Fibroblast of lung (primary cell): ENCODE measurements around the gene LLCFC1.

Source experiments
- EZH2 ChIP-seq: IDR thresholded peaks from 2 replicates; pipeline ENCODE4 v1.5.1; 2012; ENCODE audit warnings: low read length, control low read depth, mild to moderate bottlenecking; ENCODE audit errors: missing control alignments
- TF ChIP-seq, protein P1 (sequence below), 2 donors: IDR thresholded peaks in 1 of 2; conservative IDR thresholded peaks in 1 of 2; 1 replicate in 1 of 2; 2 replicates in 1 of 2; pipeline ENCODE4 v1.5.1; 2011 to 2012; ENCODE audit warnings: low read length in 2 of 2, control low read depth in 1 of 2, inconsistent platforms in 1 of 2, low read depth in 1 of 2, mild to moderate bottlenecking in 1 of 2

DNA sequence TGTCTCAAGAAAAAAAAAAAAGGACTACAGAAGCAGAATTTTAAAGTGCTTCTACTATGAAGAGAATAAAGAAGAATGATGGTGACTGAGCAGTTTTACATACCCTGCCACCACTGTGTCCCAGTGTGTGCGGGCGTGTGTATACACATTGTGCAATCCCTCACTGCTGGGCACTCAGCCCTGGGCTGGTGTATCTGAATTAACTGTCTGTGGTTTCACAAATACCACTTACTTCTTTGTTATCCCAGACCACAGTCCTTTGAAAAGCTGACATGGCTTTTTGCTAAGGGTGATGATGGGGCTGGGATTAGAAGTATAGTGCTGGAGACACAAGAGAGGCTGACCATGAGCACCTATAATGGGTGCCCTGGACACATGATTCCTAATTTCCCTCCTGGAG is 32.6 kb upstream of the LLCFC1 start:
- TF ChIP-seq, protein P1, sequence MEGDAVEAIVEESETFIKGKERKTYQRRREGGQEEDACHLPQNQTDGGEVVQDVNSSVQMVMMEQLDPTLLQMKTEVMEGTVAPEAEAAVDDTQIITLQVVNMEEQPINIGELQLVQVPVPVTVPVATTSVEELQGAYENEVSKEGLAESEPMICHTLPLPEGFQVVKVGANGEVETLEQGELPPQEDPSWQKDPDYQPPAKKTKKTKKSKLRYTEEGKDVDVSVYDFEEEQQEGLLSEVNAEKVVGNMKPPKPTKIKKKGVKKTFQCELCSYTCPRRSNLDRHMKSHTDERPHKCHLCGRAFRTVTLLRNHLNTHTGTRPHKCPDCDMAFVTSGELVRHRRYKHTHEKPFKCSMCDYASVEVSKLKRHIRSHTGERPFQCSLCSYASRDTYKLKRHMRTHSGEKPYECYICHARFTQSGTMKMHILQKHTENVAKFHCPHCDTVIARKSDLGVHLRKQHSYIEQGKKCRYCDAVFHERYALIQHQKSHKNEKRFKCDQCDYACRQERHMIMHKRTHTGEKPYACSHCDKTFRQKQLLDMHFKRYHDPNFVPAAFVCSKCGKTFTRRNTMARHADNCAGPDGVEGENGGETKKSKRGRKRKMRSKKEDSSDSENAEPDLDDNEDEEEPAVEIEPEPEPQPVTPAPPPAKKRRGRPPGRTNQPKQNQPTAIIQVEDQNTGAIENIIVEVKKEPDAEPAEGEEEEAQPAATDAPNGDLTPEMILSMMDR (conservative IDR thresholded peaks at IDR 0.05 in 1 of 2, IDR thresholded peaks at IDR 0.05 in 1 of 2; ENCODE audit: low read depth in 1 of 2, low read length in 2 of 2), result no peak
- no peak for TF ChIP-seq EZH2
